ENCODE measurements around the gene SCAF4. TPM values are rescaled to one million over a fixed set of nuclear protein-coding genes. Genes with fewer than 3 reads are reported as not detected.
"Not testable (repeated sequence)": the region's sequence is repeated elsewhere in the genome, so short reads cannot be mapped to it uniquely, and the experiment has no call there.

Gene SCAF4
- total and polyA plus RNA-seq, 4 donors, result 7.1 to 11.1 (median 9.3) TPM

GRCh38 chr21:31766899-31767298 is 35.0 kb upstream of the SCAF4 start:
- TF ChIP-seq YY1 (IDR thresholded peaks at IDR 0.05) (no peak), NR2F2 (IDR thresholded peaks at IDR 0.05) (no peak), MAX (IDR thresholded peaks at IDR 0.05) (no peak), TAF1 (conservative IDR thresholded peaks at IDR 0.05) (no peak), HNF4A (conservative IDR thresholded peaks at IDR 0.05) (no peak), HNF4G (IDR thresholded peaks at IDR 0.05) (no peak), RXRA (IDR thresholded peaks at IDR 0.05) (no peak), GABPA (IDR thresholded peaks at IDR 0.05 in 1 of 2, conservative IDR thresholded peaks at IDR 0.05 in 1 of 2) (no peak), ATF3 (IDR thresholded peaks at IDR 0.05) (no peak), RAD21 (IDR thresholded peaks at IDR 0.05) (no peak), FOXA1 (IDR thresholded peaks at IDR 0.05) (no peak)
- TF ChIP-seq, protein P1, sequence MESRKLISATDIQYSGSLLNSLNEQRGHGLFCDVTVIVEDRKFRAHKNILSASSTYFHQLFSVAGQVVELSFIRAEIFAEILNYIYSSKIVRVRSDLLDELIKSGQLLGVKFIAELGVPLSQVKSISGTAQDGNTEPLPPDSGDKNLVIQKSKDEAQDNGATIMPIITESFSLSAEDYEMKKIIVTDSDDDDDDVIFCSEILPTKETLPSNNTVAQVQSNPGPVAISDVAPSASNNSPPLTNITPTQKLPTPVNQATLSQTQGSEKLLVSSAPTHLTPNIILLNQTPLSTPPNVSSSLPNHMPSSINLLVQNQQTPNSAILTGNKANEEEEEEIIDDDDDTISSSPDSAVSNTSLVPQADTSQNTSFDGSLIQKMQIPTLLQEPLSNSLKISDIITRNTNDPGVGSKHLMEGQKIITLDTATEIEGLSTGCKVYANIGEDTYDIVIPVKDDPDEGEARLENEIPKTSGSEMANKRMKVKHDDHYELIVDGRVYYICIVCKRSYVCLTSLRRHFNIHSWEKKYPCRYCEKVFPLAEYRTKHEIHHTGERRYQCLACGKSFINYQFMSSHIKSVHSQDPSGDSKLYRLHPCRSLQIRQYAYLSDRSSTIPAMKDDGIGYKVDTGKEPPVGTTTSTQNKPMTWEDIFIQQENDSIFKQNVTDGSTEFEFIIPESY (IDR thresholded peaks at IDR 0.05), result no peak
- H3K4me3 ChIP-seq (ENCODE audit: low read depth in 1 of 3, low read length in 3 of 3), result no peak overlapping the region
- 84% methylated on average over 3 of the region's 3 CpGs for WGBS
- DNase-seq (ENCODE audit: low spot score), result no peak
- no peaks in the 10 kb centered on the region for H3K4me1 ChIP-seq (ENCODE audit: control insufficient read depth in 4 of 4, insufficient read depth in 4 of 4, low read length in 3 of 4)
- H3K27ac ChIP-seq (ENCODE audit: low read depth in 1 of 2, low read length in 2 of 2), result no peak overlapping the region
- no peaks in the 10 kb centered on the region for H3K9me3 ChIP-seq (ENCODE audit: control insufficient read depth in 4 of 4, low read length in 3 of 4)
- no peaks in the 10 kb centered on the region for H3K36me3 ChIP-seq (ENCODE audit: control insufficient read depth in 4 of 4, insufficient read depth in 3 of 4, low read depth in 1 of 4, low read length in 3 of 4)
- H3K27me3 ChIP-seq (ENCODE audit: control insufficient read depth in 4 of 4, insufficient read depth in 4 of 4, low read length in 3 of 4), result no peaks in the 10 kb centered on the region
- no peak overlapping the region for H3K9ac ChIP-seq (ENCODE audit: low read depth in 1 of 2, low read length in 2 of 2)

GRCh38 chr21:31765850-31766249 is 33.9 kb upstream of the SCAF4 start:
- H3K4me3 ChIP-seq (ENCODE audit: low read depth in 1 of 3, low read length in 3 of 3); DNase-seq (ENCODE audit: low spot score); H3K27ac ChIP-seq (ENCODE audit: low read depth in 1 of 2, low read length in 2 of 2); H3K27me3 ChIP-seq (ENCODE audit: control insufficient read depth in 4 of 4, insufficient read depth in 4 of 4, low read length in 3 of 4); H3K9ac ChIP-seq (ENCODE audit: low read depth in 1 of 2, low read length in 2 of 2); H3K4me1 ChIP-seq (ENCODE audit: control insufficient read depth in 4 of 4, insufficient read depth in 4 of 4, low read length in 3 of 4); H3K9me3 ChIP-seq (ENCODE audit: control insufficient read depth in 4 of 4, low read length in 3 of 4); H3K36me3 ChIP-seq (ENCODE audit: control insufficient read depth in 4 of 4, insufficient read depth in 3 of 4, low read depth in 1 of 4, low read length in 3 of 4): not testable (repeated sequence)
- WGBS, result 90% methylated on average over 6 of the region's 6 CpGs

DNA sequence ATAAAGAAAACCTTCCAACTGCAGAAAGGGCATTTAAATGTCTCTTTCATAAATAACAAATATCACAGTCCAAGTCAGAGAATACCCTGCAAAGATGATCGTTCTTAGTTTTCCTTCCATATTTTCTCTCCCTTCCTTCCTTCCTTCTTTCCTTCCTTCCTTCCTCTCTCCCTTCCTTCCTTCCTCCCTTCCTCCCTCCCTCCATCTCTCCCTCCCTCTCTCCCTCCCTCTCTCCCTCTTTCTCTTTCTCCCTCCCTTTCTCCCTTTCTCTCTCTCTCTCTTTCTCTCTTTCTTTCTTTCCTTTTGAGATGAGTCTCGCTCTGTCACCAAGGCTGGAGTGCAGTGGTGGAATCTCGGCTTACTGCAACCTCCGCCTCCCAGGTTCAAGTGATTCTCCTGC is 29.0 kb upstream of the SCAF4 start:
- 89% methylated on average over 4 of the region's 4 CpGs for WGBS

More for the DNA sequence above, 29.0 kb upstream of the SCAF4 start:
- no peak overlapping the region for H3K27ac ChIP-seq (ENCODE audit: low read depth in 1 of 2, low read length in 2 of 2)
- TF ChIP-seq, protein P1 (IDR thresholded peaks at IDR 0.05), result no peak
- TF ChIP-seq NR2F2 (IDR thresholded peaks at IDR 0.05) (no peak), GABPA (IDR thresholded peaks at IDR 0.05 in 1 of 2, conservative IDR thresholded peaks at IDR 0.05 in 1 of 2) (no peak), CTCF (IDR thresholded peaks at IDR 0.05; ENCODE audit: low read depth, low read length, missing input control) (no peak), YY1 (IDR thresholded peaks at IDR 0.05) (no peak), EGR1 (IDR thresholded peaks at IDR 0.05; ENCODE audit: low read depth in 2 of 2) (no peak), ATF3 (IDR thresholded peaks at IDR 0.05) (no peak), JUND (IDR thresholded peaks at IDR 0.05) (no peak)
- H3K27me3 ChIP-seq (ENCODE audit: control insufficient read depth in 4 of 4, insufficient read depth in 4 of 4, low read length in 3 of 4), result no peaks in the 10 kb centered on the region
- H3K9me3 ChIP-seq (ENCODE audit: control insufficient read depth in 4 of 4, low read length in 3 of 4), result no peaks in the 10 kb centered on the region
- no peak overlapping the region for H3K9ac ChIP-seq (ENCODE audit: low read depth in 1 of 2, low read length in 2 of 2)
- DNase-seq (ENCODE audit: low spot score), result no peak
- no peak overlapping the region for H3K4me3 ChIP-seq (ENCODE audit: low read depth in 1 of 3, low read length in 3 of 3)
- no peaks in the 10 kb centered on the region for H3K4me1 ChIP-seq (ENCODE audit: control insufficient read depth in 4 of 4, insufficient read depth in 4 of 4, low read length in 3 of 4)
- H3K36me3 ChIP-seq (ENCODE audit: control insufficient read depth in 4 of 4, insufficient read depth in 3 of 4, low read depth in 1 of 4, low read length in 3 of 4), result no peaks in the 10 kb centered on the region
